GM23338 (cell line): ENCODE results near the gene C18orf32.

Source experiments
- POLR2AphosphoS5 ChIP-seq: IDR thresholded peaks from 2 replicates; pipeline ENCODE4 v1.6.1; 2016; ENCODE audit warnings: antibody characterized with exemption, low read depth
- TF ChIP-seq, protein P1 (sequence below), 2 experiments: fragments of 200-600 bp in 1 of 2; sonication (generic) in 1 of 2; conservative IDR thresholded peaks; 2 replicates each; pipeline versions ENCODE4 v1.5.1 to v1.6.1; 2016 to 2017; ENCODE audit warnings: antibody characterized with exemption in 2 of 2, low read depth in 2 of 2, mild to moderate bottlenecking in 2 of 2, moderate library complexity in 1 of 2

DNA sequence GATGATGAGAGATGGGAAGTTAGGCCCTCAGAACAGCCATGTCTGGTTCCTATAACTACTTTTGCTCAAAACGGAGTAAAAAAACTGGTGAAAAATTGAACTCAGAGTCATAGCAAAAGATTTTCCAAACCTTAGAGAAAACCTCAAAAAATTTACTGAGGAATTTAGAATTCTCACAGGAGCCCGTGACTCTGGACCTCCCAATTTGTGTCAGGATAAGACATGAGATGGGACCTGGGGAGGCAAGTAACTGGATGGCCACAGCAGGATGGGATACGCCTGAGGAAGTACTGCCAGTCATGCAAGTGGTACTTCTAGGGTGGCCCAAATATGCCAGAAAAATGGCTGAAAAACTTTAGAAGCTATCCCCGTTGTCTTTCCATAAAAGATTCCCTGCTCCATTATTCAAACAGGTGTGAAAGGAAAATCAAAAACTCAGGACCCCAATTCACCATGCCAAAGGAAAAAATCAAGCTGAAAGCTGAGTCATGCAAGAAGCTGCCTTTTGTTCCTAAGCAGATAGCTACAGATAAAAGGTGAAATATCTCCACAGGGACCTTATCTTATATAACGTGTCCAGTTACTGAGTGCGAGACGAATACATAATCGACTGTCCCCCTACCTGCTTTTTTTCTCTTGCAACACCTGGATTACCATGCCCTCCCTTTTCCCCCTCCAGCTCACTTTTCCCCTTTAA, 40.7 kb upstream of the C18orf32 start:
- TF ChIP-seq POLR2AphosphoS5, result no peak
- TF ChIP-seq, protein P1, sequence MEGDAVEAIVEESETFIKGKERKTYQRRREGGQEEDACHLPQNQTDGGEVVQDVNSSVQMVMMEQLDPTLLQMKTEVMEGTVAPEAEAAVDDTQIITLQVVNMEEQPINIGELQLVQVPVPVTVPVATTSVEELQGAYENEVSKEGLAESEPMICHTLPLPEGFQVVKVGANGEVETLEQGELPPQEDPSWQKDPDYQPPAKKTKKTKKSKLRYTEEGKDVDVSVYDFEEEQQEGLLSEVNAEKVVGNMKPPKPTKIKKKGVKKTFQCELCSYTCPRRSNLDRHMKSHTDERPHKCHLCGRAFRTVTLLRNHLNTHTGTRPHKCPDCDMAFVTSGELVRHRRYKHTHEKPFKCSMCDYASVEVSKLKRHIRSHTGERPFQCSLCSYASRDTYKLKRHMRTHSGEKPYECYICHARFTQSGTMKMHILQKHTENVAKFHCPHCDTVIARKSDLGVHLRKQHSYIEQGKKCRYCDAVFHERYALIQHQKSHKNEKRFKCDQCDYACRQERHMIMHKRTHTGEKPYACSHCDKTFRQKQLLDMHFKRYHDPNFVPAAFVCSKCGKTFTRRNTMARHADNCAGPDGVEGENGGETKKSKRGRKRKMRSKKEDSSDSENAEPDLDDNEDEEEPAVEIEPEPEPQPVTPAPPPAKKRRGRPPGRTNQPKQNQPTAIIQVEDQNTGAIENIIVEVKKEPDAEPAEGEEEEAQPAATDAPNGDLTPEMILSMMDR (conservative IDR thresholded peaks at IDR 0.05; ENCODE audit: low read depth in 2 of 2), result no peak
